Ovary (tissue), 9 donors: ENCODE results near the gene C1QC. TPM values are rescaled to one million over a fixed set of nuclear protein-coding genes. Genes with fewer than 3 reads are reported as not detected.

Experiments
- DNase-seq, 5 donors: peaks; one replicate each; pipeline ENCODE4 v3.0.0-alpha.2; 2019 to 2020
- H3K27ac ChIP-seq, 2 donors: fragments of 200-600 bp; one replicate each; pipeline versions ENCODE4 v1.5.1 to v1.8.0; 2019 to 2022
- H3K27me3 ChIP-seq: fragments of 200-600 bp; one replicate; pipeline ENCODE4 v1.8.0; 2022
- H3K36me3 ChIP-seq: fragments of 200-600 bp; sonication (generic); one replicate; pipeline ENCODE4 v1.5.1; 2019
- H3K4me1 ChIP-seq: one replicate; pipeline ENCODE4 v1.8.1; 2013; ENCODE audit warnings: mild to moderate bottlenecking, moderate library complexity; ENCODE audit not compliant: insufficient read depth
- H3K4me3 ChIP-seq: fragments of 200-600 bp; sonication (generic); one replicate; pipeline ENCODE4 v1.5.1; 2017
- H3K9me3 ChIP-seq, 2 donors: fragments of 200-600 bp in 1 of 2; sonication (generic) in 1 of 2; one replicate each; pipeline versions ENCODE4 v1.5.1 to v1.8.1; 2013 to 2019; ENCODE audit warnings: mild to moderate bottlenecking in 1 of 2, moderate library complexity in 1 of 2
- CTCF ChIP-seq, 3 donors: fragments of 450-650 bp in 2 of 3; fragments of 200-600 bp in 1 of 3; IDR thresholded peaks; one replicate each; pipeline versions ENCODE4 v1.5.1 to v1.8.0; 2016 to 2022; ENCODE audit warnings: antibody characterized with exemption in 3 of 3, mild to moderate bottlenecking in 1 of 3
- EP300 ChIP-seq: sonication (generic); formaldehyde crosslinking; IDR thresholded peaks from one replicate; pipeline ENCODE4 v1.6.1; 2017; ENCODE audit warnings: antibody characterized with exemption
- POLR2A ChIP-seq: fragments of 450-650 bp; IDR thresholded peaks from one replicate; pipeline ENCODE4 v1.6.1; 2017; ENCODE audit warnings: antibody characterized with exemption, mild to moderate bottlenecking, moderate library complexity
- WGBS, 3 donors: extraction: QIAGEN DNeasy Blood & Tissue Kit in 1 of 3; methylation state at CpG; one replicate each; pipeline versions ENCODE4 v1.1.5 to v1.1.7; 2013 to 2017; 5-methylcytosine and 5-hydroxymethylcytosine counted together
- intact Hi-C, 4 donors: fragments of 100-400 bp; cut with DNase I; formaldehyde crosslinking; loops; one replicate each; pipeline versions ENCODE4 v1.11.0 to v1.15.1; 2022 to 2023
- microRNA-seq, 3 donors: library from miRNA; unstranded; fragments of <30 nt; microRNA quantifications; one replicate each; pipeline versions ENCODE4 to v1.2.0, GENCODE V29; 2019 to 2020
- polyA plus RNA-seq, 2 donors: library from polyadenylated mRNA; stranded (reverse); fragments of 200-250 nt in 1 of 2; fragments of 350-450 nt in 1 of 2; fragmentation: Illumina TruSeq in 1 of 2; extraction: RNeasy Lipid Tissue Mini Kit (QIAGEN cat#74804) in 1 of 2; gene quantifications; one replicate each; pipeline ENCODE4 v1.2.3, GENCODE V29; 2013 to 2014
- small RNA-seq: library from RNA; depleted of rRNA; stranded (forward); fragments of <200 nt; gene quantifications from one replicate; pipeline ENCODE3, GENCODE V24; 2016
- total RNA-seq, 7 donors: library from RNA; depleted of rRNA in 2 of 7; stranded (reverse); fragments of >200 nt in 2 of 7; fragmentation: NEBNext Ultra II Directional in 3 of 7; extraction: Animal tissue kit (Norgen Biotek cat#: 25700) in 3 of 7; gene quantifications; one replicate each; pipeline versions ENCODE4 v1.1.0 to v1.2.4, GENCODE V29; 2016 to 2023
- donor health status: DM: no; HTN: no; CAD: no; lungs with moderate emphysema.
- donor health status: DM: no; HTN: no; CAD: no.
- donor health status: Bipolar disorder and iron deficiency.
- donor health status: DM: yes; HTN: yes; CAD: no.
- donor health status: DM: no; HTN: no; CAD: no.
- donor health status: DM: yes; HTN: yes; CAD: no.

The C1QC gene
- total and polyA plus RNA-seq, 9 donors = 30.2 to 136 (median 51.1) TPM

GRCh38 chr1:22691031-22691753 is 47.8 kb downstream of the C1QC start:
- Histone ChIP-seq H3K9me3 (no peaks in the 10 kb centered on the region), H3K4me1 (no peaks in the 10 kb centered on the region), H3K27ac (no peak overlapping the region), H3K27me3 (no peaks in the 10 kb centered on the region), H3K36me3 (no peaks in the 10 kb centered on the region), H3K4me3 (no peak overlapping the region)
- no peak for DNase-seq
- TF ChIP-seq CTCF (IDR thresholded peaks at IDR 0.05) = no peak
- TF ChIP-seq EP300 = no peak
- TF ChIP-seq POLR2A = no peak
- WGBS, 3 donors = 59 to 71% (median 70%) methylated on average over 13 of the region's 13 CpGs
- intact Hi-C loops = no loop called here

- WGBS, 3 donors = 84 to 90% (median 87%) methylated on average over 5 of the region's 5 CpGs
- no peak overlapping the region for H3K27ac ChIP-seq
- intact Hi-C loops = no loop called here
Observed at GRCh38 chr1:22694172-22694571, 50.7 kb downstream of the C1QC start.

GRCh38 chr1:22696610-22697009 is 53.2 kb downstream of the C1QC start:
- Histone ChIP-seq H3K4me3 (no peak overlapping the region), H3K9me3 (no peaks in the 10 kb centered on the region), H3K4me1 (no peaks in the 10 kb centered on the region), H3K27me3 (no peaks in the 10 kb centered on the region), H3K27ac (no peak overlapping the region), H3K36me3 (no peaks in the 10 kb centered on the region)
- intact Hi-C loops = no loop called here
- 54 to 71% (median 68%) methylated on average over 3 of the region's 3 CpGs for WGBS, 3 donors
- TF ChIP-seq CTCF (IDR thresholded peaks at IDR 0.05) (no peak), POLR2A (no peak), EP300 (no peak)
- DNase-seq = no peak

More at GRCh38 chr1:22694172-22694571, 50.7 kb downstream of the C1QC start:
- no peak for TF ChIP-seq CTCF (IDR thresholded peaks at IDR 0.05)
- no peak for TF ChIP-seq POLR2A
- TF ChIP-seq EP300 = no peak
- H3K9me3 ChIP-seq = no peaks in the 10 kb centered on the region
- no peaks in the 10 kb centered on the region for H3K36me3 ChIP-seq
- H3K27me3 ChIP-seq = no peaks in the 10 kb centered on the region
- H3K4me1 ChIP-seq = no peaks in the 10 kb centered on the region
- H3K4me3 ChIP-seq = no peak overlapping the region
- no peak for DNase-seq

Small RNAs within 50 kb of the gene (microRNA-seq; reads per million reads assigned to microRNA genes)
- 0 reads per million in 3 donors for gene MIR6127

Small RNAs within 50 kb of the gene (small RNA-seq; reads per million reads assigned to genes)
- not detected for gene MIR6127

Other genes with a start within 250 kb of the C1QC start
- 10 to 100 TPM; 11.6 to 26.0 (median 22.9) TPM for gene ZBTB40, start 191.8 kb upstream of the C1QC start, total RNA-seq
- gene ZBTB40, start 191.8 kb upstream of the C1QC start, polyA plus RNA-seq = 10 to 100 TPM in 1 of 2 donors, 1 to 10 TPM in 1; 8.3 to 19.1 TPM
- gene EPHA8, start 80.1 kb upstream of the C1QC start, total RNA-seq = not detected
- gene EPHA8, start 80.1 kb upstream of the C1QC start, polyA plus RNA-seq = under 1 TPM in 1 of 2 donors, not detected in 1; 0.02 TPM
- 10 to 100 TPM; 26.8 to 87.0 (median 52.7) TPM for gene C1QA, start 7.0 kb upstream of the C1QC start, total RNA-seq
- gene C1QA, start 7.0 kb upstream of the C1QC start, polyA plus RNA-seq = 10 to 100 TPM; 43.7 to 89.6 TPM
- gene C1QB, start 9.6 kb downstream of the C1QC start, total RNA-seq = 100 to 1,000 TPM in 4 of 7 donors, 10 to 100 TPM in 3; 26.5 to 206 (median 117) TPM
- 10 to 100 TPM; 85.4 to 96.7 TPM for gene C1QB, start 9.6 kb downstream of the C1QC start, polyA plus RNA-seq
- gene EPHB2, start 67.2 kb downstream of the C1QC start, total RNA-seq = 10 to 100 TPM in 5 of 7 donors, 1 to 10 TPM in 2; 2.5 to 55.1 (median 20.9) TPM
- gene EPHB2, start 67.2 kb downstream of the C1QC start, polyA plus RNA-seq = 1 to 10 TPM; 3.1 to 5.1 TPM